SH-SY5Y (cell line): Measurements from ENCODE around the gene FCRLB.

Experiments used
- GATA2 ChIP-seq: IDR thresholded peaks from 2 replicates; pipeline ENCODE4 v1.6.1; 2011; ENCODE audit warnings: mild to moderate bottlenecking, low read depth, low read length
- GATA3 ChIP-seq: IDR thresholded peaks from 2 replicates; pipeline ENCODE4 v1.6.1; 2011; ENCODE audit warnings: low read depth, mild to moderate bottlenecking, low read length, moderate library complexity

DNA sequence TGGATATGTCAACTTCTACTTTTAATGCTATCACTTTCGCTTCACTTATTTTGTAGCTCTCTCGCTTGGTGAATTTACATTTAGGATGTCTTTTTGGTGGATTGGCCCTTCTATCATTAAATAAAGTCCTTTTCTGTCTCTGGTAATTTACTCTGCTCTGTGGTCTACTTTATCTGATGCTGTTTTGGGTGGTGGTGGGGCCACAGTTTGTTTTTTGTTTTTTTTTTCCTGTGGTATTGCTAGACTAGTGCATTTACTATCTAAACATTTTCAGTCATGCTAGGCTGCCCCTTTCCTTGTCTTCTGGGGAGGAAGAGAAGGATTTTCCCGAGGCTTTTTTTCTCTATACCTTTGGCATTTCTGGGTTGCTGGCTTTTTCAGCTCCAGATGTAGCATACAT, 32.4 kb upstream of the FCRLB start:
- TF ChIP-seq GATA3 (no peak), GATA2 (no peak)
